GM19467 (cell line): ENCODE data around the gene CCDC57.
"Not testable (repeated sequence)": the region's sequence is repeated elsewhere in the genome, so short reads cannot be mapped to it uniquely, and the experiment has no call there.

Experiments used
- ATAC-seq: cut with Tn5 transposase; IDR thresholded peaks from one replicate; pipeline ENCODE4 v1.9.1; 2021; ENCODE audit warnings: mild to moderate bottlenecking, moderate library complexity; ENCODE audit not compliant: unreplicated experiment

CCDC57 gene, protein sequence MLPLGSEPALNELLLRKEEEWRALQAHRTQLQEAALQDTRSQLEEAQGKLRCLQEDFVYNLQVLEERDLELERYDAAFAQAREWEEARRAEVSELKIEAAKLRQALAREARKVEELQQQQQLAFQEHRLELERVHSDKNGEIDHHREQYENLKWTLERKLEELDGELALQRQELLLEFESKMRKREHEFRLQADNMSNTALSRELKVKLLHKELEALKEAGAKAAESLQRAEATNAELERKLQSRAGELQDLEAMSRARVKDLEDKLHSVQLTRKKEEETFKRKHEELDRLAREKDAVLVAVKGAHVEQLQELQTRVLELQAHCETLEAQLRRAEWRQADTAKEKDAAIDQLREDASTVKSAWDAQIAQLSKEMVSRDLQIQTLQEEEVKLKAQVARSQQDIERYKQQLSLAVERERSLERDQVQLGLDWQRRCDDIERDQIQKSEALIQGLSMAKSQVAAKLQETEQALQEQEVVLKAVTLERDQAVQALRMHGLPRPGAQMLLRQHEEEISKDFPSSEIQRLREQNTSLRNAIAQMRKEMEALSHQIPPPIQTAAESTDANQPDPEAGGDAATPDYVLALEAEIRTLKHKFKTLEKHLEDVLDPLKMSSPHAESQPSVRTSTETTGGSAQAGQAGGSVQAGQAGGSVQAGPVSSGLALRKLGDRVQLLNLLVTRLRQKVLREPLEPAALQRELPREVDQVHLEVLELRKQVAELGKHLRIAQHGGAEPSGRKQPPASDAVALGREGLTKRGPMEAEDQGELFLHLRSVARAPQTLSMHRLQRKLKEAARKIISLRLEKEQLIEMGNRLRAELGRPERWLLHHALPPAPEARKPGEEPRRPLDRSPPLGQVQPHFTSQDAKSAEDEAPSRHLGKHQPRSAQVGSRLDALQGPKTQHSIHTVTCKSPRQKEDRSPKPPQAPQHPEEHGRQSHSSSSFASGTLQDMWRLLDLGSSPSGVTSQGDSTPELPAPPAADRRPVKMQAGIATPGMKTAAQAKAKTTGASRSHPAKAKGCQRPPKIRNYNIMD

GRCh38 chr17:82212331-82213250 is at the start of gene CCDC57:
CCDC57 (minus strand) TSS chr17:82212842; CDS start chr17:82201944, 10,898 bp downstream.
- ATAC-seq, result no peak

GRCh38 chr17:82262344-82262743 is 49.7 kb upstream of the CCDC57 start:
- ATAC-seq, result no peak

DNA sequence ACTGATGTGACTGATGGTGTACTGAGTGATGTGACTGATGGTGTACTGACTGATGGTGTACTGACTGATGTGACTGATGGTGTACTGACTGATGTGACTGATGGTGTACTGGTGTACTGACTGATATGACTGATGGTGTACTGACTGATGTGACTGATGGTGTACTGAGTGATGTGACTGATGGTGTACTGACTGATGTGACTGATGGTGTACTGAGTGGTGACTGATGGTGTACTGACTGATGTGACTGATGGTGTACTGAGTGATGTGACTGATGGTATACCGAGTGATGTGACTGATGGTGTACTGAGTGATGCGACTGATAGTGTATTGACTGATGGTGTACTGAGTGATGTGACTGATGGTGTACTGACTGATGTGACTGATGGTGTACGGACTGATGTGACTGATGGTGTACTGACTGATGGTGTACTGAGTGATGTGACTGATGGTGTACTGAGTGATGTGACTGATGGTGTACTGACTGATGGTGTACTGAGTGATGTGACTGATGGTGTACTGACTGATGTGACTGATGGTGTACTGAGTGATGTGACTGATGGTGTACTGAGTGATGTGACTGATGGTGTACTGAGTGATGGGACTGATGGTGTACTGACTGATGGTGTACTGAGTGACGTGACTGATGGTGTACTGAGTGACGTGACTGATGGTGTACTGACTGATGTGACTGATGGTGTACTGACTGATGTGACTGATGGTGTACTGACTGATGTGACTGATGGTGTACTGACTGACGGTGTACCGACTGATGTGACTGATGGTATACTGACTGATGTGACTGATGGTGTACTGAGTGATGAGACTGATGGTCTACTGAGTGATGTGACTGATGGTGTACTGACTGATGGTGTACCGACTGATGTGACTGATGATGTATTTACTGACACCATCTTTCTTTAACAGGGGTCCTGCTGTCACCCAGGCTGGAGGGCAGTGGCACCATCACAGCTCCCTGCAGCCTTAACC is 47.6 kb upstream of the CCDC57 start:
- not testable (repeated sequence) for ATAC-seq

DNA sequence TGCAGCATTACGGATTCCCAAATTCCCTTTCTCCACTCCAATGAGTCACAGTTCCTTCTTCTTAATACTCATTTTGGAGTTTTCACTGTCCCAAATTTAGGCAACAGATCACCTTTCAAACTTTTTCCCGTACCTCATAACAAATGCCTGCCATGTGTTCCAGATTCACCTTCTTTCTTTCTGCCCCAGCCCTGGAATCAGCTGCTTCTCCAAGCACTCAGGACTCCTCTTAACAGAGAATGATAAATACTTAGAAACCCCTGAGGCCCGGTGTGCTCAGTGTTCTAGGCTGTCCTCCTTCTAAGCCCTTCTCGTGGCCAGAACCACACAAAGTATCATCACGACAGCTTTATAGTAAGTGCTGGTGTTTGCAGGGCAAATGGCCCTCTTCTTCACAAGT is 45.9 kb upstream of the CCDC57 start:
- ATAC-seq, result no peak

- no peak for ATAC-seq
Measured at GRCh38 chr17:82257473-82257872, 44.8 kb upstream of the CCDC57 start.

- ATAC-seq, result no peak
Measured at GRCh38 chr17:82256242-82256885, 43.7 kb upstream of the CCDC57 start.

GRCh38 chr17:82255402-82255972 is 42.8 kb upstream of the CCDC57 start:
- ATAC-seq, result no peak

- ATAC-seq, result not testable (repeated sequence)
Measured at GRCh38 chr17:82254746-82255145, 42.1 kb upstream of the CCDC57 start.

DNA sequence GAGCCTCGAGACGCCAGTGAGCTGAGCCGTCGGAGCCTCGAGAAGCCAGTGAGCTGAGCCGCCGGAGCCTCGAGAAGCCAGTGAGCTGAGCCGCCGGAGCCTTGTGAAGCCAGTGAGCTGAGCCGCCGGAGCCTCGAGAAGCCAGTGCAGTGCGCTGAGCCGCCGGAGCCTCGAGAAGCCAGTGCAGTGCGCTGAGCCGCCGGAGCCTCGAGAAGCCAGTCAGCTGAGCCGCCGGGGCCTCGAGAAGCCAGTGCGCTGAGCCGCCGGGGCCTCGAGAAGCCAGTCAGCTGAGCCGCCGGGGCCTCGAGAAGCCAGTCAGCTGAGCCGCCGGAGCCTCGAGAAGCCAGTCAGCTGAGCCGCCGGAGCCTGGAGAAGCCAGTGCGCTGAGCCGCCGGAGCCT is 41.5 kb upstream of the CCDC57 start:
- not testable (repeated sequence) for ATAC-seq

DNA sequence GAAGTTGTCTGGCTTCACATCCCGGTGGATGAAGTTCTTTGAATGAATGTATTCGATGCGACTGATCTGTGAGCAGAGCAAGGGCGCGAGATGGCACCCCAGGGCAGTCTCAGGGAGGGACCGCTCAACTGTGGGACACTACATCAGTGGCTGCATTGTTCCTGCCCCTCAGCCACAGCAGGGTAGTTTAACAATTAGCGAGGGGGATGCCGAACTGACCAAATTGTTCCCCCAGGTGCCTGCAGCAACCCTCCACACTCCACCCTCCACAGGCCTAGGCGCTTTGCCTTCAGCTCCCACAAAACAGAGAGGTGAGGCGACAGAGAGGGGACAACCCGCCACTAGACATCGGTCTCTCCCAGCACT is 40.5 kb upstream of the CCDC57 start:
- ATAC-seq, result no peak

- no peak for ATAC-seq
Measured at GRCh38 chr17:82252511-82253178, 40.0 kb upstream of the CCDC57 start.

GRCh38 chr17:82250868-82251500 is 38.3 kb upstream of the CCDC57 start:
- ATAC-seq, result no peak

- no peak for ATAC-seq
Measured at GRCh38 chr17:82249896-82250581, 37.4 kb upstream of the CCDC57 start.

- no peak for ATAC-seq
Measured at GRCh38 chr17:82248815-82249674, 36.4 kb upstream of the CCDC57 start.

GRCh38 chr17:82247856-82248671 is 35.4 kb upstream of the CCDC57 start:
- no peak for ATAC-seq
